HepG2 (cell line): ENCODE data around the gene GBE1. TPM values are rescaled to one million over a fixed set of nuclear protein-coding genes. Genes with fewer than 3 reads are reported as not detected.

ENCODE experiments used
- ATAC-seq: fragments of 200-7000 bp; cut with Tn5 transposase; 3 replicates; pipeline ENCODE4 v1.9.1; 2020; ENCODE audit warnings: mild to moderate bottlenecking, moderate library complexity
- BruUV-seq: library from RNA; stranded (reverse); fragments of 400-500 nt; replicated peaks from 2 replicates; lab custom pipeline; 2021; lab: Mats Ljungman, UMichigan
- CTCF ChIA-PET: fragments of 300-600 bp; formaldehyde crosslinking; extraction: SDS; loops from one replicate; lab custom pipeline; 2021; ENCODE audit warnings: low total read pairs, inconsistent platforms, low intra/inter-chr PET ratio; lab: Yijun Ruan, JAX
- POLR2A ChIA-PET: fragments of 350-600 bp; sonication (Branson Sonifier 250); formaldehyde crosslinking; loops from one replicate; lab custom pipeline; 2020; ENCODE audit warnings: antibody characterized with exemption, inconsistent platforms; lab: Yijun Ruan, JAX
- DNase-seq: peaks from one replicate; pipeline ENCODE4 v3.0.0-alpha.2; 2015; ENCODE audit warnings: low spot score
- FAIRE-seq: peaks from 3 replicates; lab custom pipeline; 2011; peaks lifted over from hg19 to GRCh38; lab: Jason Lieb, UNC
- H2AFZ ChIP-seq: one replicate; pipeline ENCODE4 v1.6.1; 2011; ENCODE audit warnings: low read length, inconsistent platforms
- H3K27ac ChIP-seq: fragments of 300-600 bp; 3 replicates; pipeline ENCODE4 v1.8.0; 2011; ENCODE audit warnings: mixed run types, mild to moderate bottlenecking, mixed read lengths, low read length, inconsistent platforms; ENCODE audit not compliant: insufficient read depth; ENCODE audit errors: extremely low read length
- H3K27me3 ChIP-seq, 2 experiments: fragments of 200-600 bp in 1 of 2; 2 replicates in 1 of 2; 3 replicates in 1 of 2; pipeline versions ENCODE4 v1.6.0 to v1.8.0; 2011; ENCODE audit warnings: low read length in 2 of 2, mild to moderate bottlenecking in 2 of 2, moderate library complexity in 2 of 2, inconsistent platforms in 1 of 2; ENCODE audit not compliant: insufficient read depth in 2 of 2, control insufficient read depth in 1 of 2
- H3K36me3 ChIP-seq, 2 experiments: fragments of 200-600 bp in 1 of 2; replicated peaks in 1 of 2; 2 replicates in 1 of 2; 3 replicates in 1 of 2; pipeline versions ENCODE4 v1.5.1 to v1.8.0; 2011; ENCODE audit warnings: low read length in 2 of 2, inconsistent platforms in 1 of 2; ENCODE audit not compliant: insufficient read depth in 2 of 2, control insufficient read depth in 1 of 2
- H3K4me1 ChIP-seq: 2 replicates; pipeline ENCODE4 v1.5.1; 2012; ENCODE audit warnings: low read length, inconsistent platforms; ENCODE audit not compliant: insufficient read depth
- H3K4me2 ChIP-seq: 2 replicates; pipeline ENCODE4 v1.6.0; 2011; ENCODE audit warnings: low read depth, low read length, inconsistent platforms
- H3K4me3 ChIP-seq, 3 experiments: fragments of 200-600 bp in 1 of 3; sonication (generic), shearing (Covaris generic) in 1 of 3; replicated peaks in 1 of 3; 2 replicates each; pipeline ENCODE4 v1.5.1; 2011 to 2016; ENCODE audit warnings: low read length in 3 of 3, inconsistent platforms in 2 of 3, low read depth in 2 of 3, mild to moderate bottlenecking in 2 of 3, control low read depth in 1 of 3, mixed read lengths in 1 of 3; ENCODE audit not compliant: insufficient read depth in 1 of 3
- H3K79me2 ChIP-seq: one replicate; pipeline ENCODE4 v1.6.1; 2011; ENCODE audit warnings: low read length, inconsistent platforms; ENCODE audit not compliant: insufficient read depth
- H3K9ac ChIP-seq: 2 replicates; pipeline ENCODE4 v1.6.0; 2011; ENCODE audit warnings: mild to moderate bottlenecking, low read depth, low read length, inconsistent platforms; ENCODE audit not compliant: insufficient read depth
- H3K9me3 ChIP-seq: 2 replicates; pipeline ENCODE4 v1.5.1; 2012; ENCODE audit warnings: mild to moderate bottlenecking, low read length
- H4K20me1 ChIP-seq: 2 replicates; pipeline ENCODE4 v1.6.0; 2011; ENCODE audit warnings: inconsistent platforms, mild to moderate bottlenecking, low read length, moderate library complexity; ENCODE audit not compliant: insufficient read depth
- ARID2 ChIP-seq: sonication (generic); formaldehyde crosslinking; IDR thresholded peaks from 2 replicates; pipeline ENCODE4 v1.8.1; 2022; ENCODE audit warnings: mild to moderate bottlenecking, missing genetic modification reagents, borderline replicate concordance
- GATAD1 ChIP-seq: IDR thresholded peaks from 2 replicates; pipeline ENCODE4 v1.6.1; 2016; ENCODE audit warnings: missing genetic modification reagents, missing compliant biosample characterization
- GZF1 ChIP-seq: sonication (generic); formaldehyde crosslinking; IDR thresholded peaks from 2 replicates; pipeline ENCODE4 v1.5.1; 2020; ENCODE audit warnings: mild to moderate bottlenecking, missing genetic modification reagents
- HCFC1 ChIP-seq: fragments of 150-350 bp; IDR thresholded peaks from 2 replicates; pipeline ENCODE4 v1.6.1; 2014; ENCODE audit warnings: low read depth, low read length
- IKZF4 ChIP-seq: sonication (generic); formaldehyde crosslinking; IDR thresholded peaks from 2 replicates; pipeline ENCODE4 v1.5.1; 2020; ENCODE audit warnings: borderline replicate concordance, mild to moderate bottlenecking, low read depth, missing genetic modification reagents; ENCODE audit errors: not compliant biosample characterization
- LCORL ChIP-seq, 2 experiments: fragments of 450-650 bp in 1 of 2; sonication (generic) in 1 of 2; formaldehyde crosslinking in 1 of 2; IDR thresholded peaks; 2 replicates each; pipeline versions ENCODE4 v1.5.0 to v1.6.1; 2017 to 2020; ENCODE audit warnings: antibody characterized with exemption in 1 of 2, missing genetic modification reagents in 1 of 2
- MBD4 ChIP-seq: IDR thresholded peaks from 2 replicates; pipeline ENCODE4 v1.6.1; 2012; ENCODE audit warnings: low read length, inconsistent platforms, borderline replicate concordance
- RFX3 ChIP-seq: IDR thresholded peaks from 2 replicates; pipeline ENCODE4 v1.6.1; 2016; ENCODE audit warnings: missing biosample characterization, missing genetic modification reagents
- THAP7 ChIP-seq: sonication (generic); formaldehyde crosslinking; IDR thresholded peaks from 2 replicates; pipeline ENCODE4 v1.8.1; 2023; ENCODE audit warnings: mild to moderate bottlenecking, missing genetic modification reagents
- THAP9 ChIP-seq: sonication (generic); formaldehyde crosslinking; IDR thresholded peaks from 2 replicates; pipeline ENCODE4; 2020; ENCODE audit warnings: missing genetic modification reagents, mild to moderate bottlenecking, borderline replicate concordance
- ZBTB8A ChIP-seq: sonication (generic); formaldehyde crosslinking; IDR thresholded peaks from 2 replicates; pipeline ENCODE4 v1.4.0; 2020; ENCODE audit warnings: mild to moderate bottlenecking, low read depth, missing genetic modification reagents, borderline replicate concordance
- ZNF124 ChIP-seq: sonication (generic); formaldehyde crosslinking; IDR thresholded peaks from 2 replicates; pipeline ENCODE4 v1.4.0; 2020; ENCODE audit warnings: missing genetic modification reagents
- ZNF282 ChIP-seq: fragments of 450-650 bp; IDR thresholded peaks from 2 replicates; pipeline ENCODE4 v1.6.1; 2018; ENCODE audit not compliant: partially characterized antibody
- ZNF879 ChIP-seq: sonication (generic); formaldehyde crosslinking; IDR thresholded peaks from 2 replicates; pipeline ENCODE4 v1.8.1; 2023; ENCODE audit warnings: missing genetic modification reagents
- ZSCAN9 ChIP-seq: IDR thresholded peaks from 2 replicates; pipeline ENCODE4 v1.6.1; 2016; ENCODE audit warnings: borderline replicate concordance
- WGBS: methylation state at CpG from one replicate; pipeline ENCODE4 v1.1.6; 2017; ENCODE audit warnings: low lambda C conversion rate; 5-methylcytosine and 5-hydroxymethylcytosine counted together
- in situ Hi-C: cut with HindIII; loops from 2 replicates; pipeline ENCODE4 v1.10.0; 2017; ENCODE audit warnings: low pct_unique_long_range_greater_than_20kb; ENCODE audit not compliant: extremely low pct_ligation_motif_present
- intact Hi-C: fragments of 100-400 bp; cut with micrococcal nuclease; formaldehyde crosslinking; loops from one replicate; pipeline ENCODE4 v1.10.0; 2022; ENCODE audit not compliant: unreplicated experiment
- polyA plus RNA-seq, 8 experiments: library from polyadenylated mRNA; depleted of rRNA in 3 of 8; stranded (reverse) in 7 of 8; unstranded in 1 of 8; fragments of >200 nt; fragmentation: Illumina TruSeq in 4 of 8; extraction: Trizol in 4 of 8; gene quantifications; 2 replicates each; pipeline versions ENCODE4 v1.2.1 to v1.2.3, GENCODE V29; 2011 to 2016; ENCODE audit warnings: low read depth in 4 of 8, missing spikeins in 1 of 8, mixed read lengths in 1 of 8; ENCODE audit not compliant: insufficient read depth in 1 of 8
- total RNA-seq, 5 experiments: library from RNA; depleted of rRNA; stranded (reverse); fragments of >200 nt; fragmentation: Illumina TruSeq; extraction: Trizol; gene quantifications; 2 replicates each; pipeline ENCODE4 v1.2.3, GENCODE V29; 2016; ENCODE audit warnings: low read depth in 1 of 5
- TF ChIP-seq, protein P1 (sequence below): sonication (generic); formaldehyde crosslinking; IDR thresholded peaks from 2 replicates; pipeline ENCODE4 v1.8.0; 2022; ENCODE audit warnings: mild to moderate bottlenecking, missing genetic modification reagents

The GBE1 gene
- total and polyA plus RNA-seq, 2 of the 13 experiments (the other 11 are each of a cell fraction or from before 2014, with no cell fraction given) = 22.9 to 36.1 TPM

DNA sequence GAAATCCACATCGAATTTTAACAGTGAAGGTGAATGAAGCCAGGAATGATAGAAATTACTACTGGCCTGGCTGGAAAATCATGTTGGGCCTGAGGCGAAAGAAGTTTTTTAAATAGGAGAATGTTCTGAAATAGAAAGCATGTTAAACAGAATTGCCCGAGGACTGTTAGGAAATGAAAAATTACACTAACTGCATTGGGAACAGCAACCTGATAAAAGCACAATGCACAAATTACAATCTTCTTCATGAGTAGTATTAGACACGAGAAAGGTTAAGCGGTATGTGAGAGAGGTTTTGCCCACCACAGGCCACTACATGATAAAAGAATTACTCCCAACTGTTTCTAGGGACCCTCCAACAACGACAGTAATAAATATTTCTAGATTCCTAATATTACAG, 18.9 kb downstream of the GBE1 start:
- POLR2A ChIA-PET = no interaction called here
- H3K4me3 ChIP-seq = no peak overlapping the region
- H3K79me2 ChIP-seq = peaks cover 27% of the 10 kb centered on the region
- TF ChIP-seq ZBTB8A (CRISPR knock-in tag) (no peak), THAP7 (CRISPR knock-in tag) (no peak), ZSCAN9 (CRISPR knock-in tag) (no peak), ZNF879 (CRISPR knock-in tag) (no peak), RFX3 (CRISPR knock-in tag) (no peak), ZNF124 (no peak), HCFC1 (no peak), LCORL (IDR thresholded peaks at IDR 0.05) (no peak), LCORL (CRISPR knock-in tag; IDR thresholded peaks at IDR 0.05) (no peak), IKZF4 (CRISPR knock-in tag) (no peak), THAP9 (CRISPR knock-in tag) (no peak), GATAD1 (CRISPR knock-in tag) (no peak), MBD4 (no peak), ARID2 (CRISPR knock-in tag) (no peak), GZF1 (no peak), ZNF282 (no peak)
- TF ChIP-seq, protein P1, sequence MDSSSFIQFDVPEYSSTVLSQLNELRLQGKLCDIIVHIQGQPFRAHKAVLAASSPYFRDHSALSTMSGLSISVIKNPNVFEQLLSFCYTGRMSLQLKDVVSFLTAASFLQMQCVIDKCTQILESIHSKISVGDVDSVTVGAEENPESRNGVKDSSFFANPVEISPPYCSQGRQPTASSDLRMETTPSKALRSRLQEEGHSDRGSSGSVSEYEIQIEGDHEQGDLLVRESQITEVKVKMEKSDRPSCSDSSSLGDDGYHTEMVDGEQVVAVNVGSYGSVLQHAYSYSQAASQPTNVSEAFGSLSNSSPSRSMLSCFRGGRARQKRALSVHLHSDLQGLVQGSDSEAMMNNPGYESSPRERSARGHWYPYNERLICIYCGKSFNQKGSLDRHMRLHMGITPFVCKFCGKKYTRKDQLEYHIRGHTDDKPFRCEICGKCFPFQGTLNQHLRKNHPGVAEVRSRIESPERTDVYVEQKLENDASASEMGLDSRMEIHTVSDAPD (CRISPR knock-in tag) = no peak

More for the DNA sequence above, 18.9 kb downstream of the GBE1 start:
- Histone ChIP-seq H3K27me3 (no peaks in the 10 kb centered on the region), H3K4me1 (peaks cover 16% of the 10 kb centered on the region), H2AFZ (no peak overlapping the region), H4K20me1 (0 out of 2 replicates have a peak, but pooled peaks cover 4% of the 10 kb centered on the region), H3K9me3 (no peaks in the 10 kb centered on the region), H3K36me3 (peaks cover 0 to 2% of the 10 kb centered on the region in 2 experiments; a peak in 1 of 5 replicates), H3K27ac (no peak overlapping the region), H3K4me2 (no peak overlapping the region), H3K9ac (no peak overlapping the region)
- DNase-seq (no peak), ATAC-seq (no peak), FAIRE-seq (no peak)
- no TSS peak for BruUV-seq
- WGBS = 96% methylated on average over 6 of the region's 6 CpGs
- intact Hi-C loops (no loop called here), in situ Hi-C loops (no loop called here)
- CTCF ChIA-PET = no interaction called here
